Stimulated activated CD4-positive, alpha-beta T cell treated with anti-CD3 and anti-CD28 coated beads, Interleukin-15, amount 100 ng/mL, for 48 hours (primary cell): ENCODE measurements around the gene ENTPD7.

Experiments
- DNase-seq, 2 donors: peaks; one replicate each; pipeline ENCODE4 v3.0.0-alpha.2; 2020; ENCODE audit warnings: low read depth in 2 of 2

Gene ENTPD7

DNA sequence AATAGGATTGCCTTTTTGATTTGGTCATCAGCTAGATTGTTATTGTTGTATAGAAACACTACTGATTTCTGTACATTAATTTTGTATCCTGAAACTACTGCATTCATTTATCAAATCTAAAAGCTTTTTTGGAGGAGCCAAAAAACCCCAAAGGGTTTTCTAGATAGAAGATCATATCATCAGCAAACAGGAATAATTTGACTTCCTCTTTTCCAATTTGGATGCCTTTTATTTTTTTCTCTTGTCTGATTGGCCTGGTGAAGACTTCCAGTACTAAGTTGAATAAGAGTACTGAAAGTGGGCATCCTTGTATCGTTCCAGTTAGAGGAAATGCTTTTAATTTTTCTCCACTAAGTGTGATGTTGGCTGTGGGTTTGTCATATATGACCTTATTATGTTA lies 10.6 kb upstream of the ENTPD7 start:
- no peak for DNase-seq

DNA sequence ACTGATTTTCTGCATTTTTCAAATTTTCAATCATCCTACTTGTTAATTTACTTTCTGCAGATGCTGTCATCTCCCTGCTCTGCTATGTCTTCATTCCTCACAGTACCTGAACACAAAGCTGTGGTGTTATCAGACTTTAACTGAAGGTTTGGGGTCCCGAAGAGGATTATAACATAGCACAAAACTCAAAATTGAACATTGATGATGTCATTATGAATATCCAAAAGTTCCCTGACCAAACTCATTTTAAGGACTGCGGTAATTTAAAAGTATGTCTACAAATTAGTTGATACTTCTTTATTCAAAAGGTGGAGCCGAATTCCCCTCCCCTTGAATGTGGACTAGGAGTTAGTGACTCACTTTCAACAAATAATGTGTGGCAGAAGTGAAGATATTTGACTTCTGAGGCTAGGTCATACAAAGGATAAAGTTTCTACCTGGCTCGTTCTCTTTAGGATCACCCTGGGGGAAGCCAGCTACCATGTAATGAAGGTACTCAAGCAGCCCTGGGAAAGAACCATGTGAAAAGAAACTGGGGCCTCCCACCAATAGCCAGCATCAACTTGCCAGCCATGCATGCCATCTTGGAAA lies 6.4 kb upstream of the ENTPD7 start:
- no peak for DNase-seq

DNA sequence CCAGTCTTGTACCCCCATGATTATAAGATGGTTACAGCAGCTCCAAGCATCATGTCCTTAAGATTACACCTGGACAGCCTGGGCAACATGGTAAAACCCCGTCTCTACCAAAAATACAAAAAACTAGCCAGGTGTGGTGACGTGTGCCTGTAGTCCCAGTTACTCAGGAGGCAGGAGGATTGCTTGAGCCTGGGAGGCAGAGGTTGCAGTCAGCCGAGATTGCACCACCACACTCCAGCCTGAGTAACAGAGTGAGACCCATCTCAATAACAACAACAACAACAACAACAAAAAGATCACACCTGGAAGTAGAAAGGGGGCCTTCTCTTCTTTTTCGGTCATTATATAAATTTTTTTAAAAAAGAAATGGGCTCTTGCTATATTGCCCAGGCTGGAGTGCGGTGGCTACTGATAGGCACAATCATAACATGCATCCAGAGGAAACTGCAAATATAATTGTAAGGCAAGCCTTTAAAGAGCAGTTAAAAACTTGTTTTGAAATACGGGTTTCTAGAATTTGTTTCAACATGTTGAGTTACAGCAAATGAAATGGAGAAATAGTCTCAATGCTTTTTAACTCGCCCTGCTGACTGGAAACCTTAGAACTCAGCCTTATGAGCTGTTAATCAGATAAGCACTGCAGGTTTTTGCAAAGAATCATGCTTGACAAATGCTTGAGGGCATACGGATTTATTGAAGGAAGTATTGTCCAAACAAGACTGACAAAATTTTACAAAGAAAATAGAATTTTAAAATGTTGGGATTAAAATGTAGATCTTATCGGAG lies 4.7 kb upstream of the ENTPD7 start:
- DNase-seq = no peak

DNA sequence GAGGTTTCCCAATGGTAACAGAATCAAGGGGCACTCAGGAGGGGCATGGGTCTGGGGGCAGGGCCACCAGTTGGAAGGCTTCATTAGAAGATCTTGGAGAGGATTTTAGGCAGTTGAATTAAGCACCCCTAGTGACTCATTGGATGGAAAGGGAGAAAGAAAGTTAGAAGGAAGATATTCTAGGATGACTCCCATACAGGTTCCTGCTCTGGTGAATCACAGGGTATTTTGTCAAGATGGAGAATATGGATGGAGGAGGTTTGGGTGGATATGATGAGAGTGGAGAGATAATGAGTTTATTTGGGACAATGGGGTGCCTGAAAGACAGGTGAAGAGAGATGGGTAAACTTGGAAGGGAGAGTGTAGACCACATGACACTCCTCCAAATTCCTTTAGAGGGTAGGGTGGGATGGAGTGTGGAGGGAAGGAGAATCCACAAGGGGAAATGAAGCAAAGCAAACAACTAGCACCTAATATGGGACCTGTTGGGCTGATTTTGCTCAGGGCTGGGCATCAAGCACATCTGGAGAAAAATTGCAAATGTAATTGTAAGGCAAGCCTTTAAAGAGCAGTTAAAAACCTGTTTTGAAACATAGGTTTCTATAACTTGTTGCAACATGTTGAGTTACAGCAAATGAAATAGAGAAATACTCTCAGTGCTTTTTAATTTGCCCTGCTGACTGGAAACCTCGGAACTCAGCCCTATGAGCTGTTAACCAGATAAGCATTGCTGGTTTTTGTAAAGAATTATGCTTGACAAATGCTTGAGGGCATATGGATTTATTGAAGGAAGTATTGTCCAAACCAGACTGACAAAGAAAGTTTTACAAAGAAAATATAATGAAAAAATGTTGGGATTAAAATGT lies 2.9 kb upstream of the ENTPD7 start:
- no peak for DNase-seq

DNA sequence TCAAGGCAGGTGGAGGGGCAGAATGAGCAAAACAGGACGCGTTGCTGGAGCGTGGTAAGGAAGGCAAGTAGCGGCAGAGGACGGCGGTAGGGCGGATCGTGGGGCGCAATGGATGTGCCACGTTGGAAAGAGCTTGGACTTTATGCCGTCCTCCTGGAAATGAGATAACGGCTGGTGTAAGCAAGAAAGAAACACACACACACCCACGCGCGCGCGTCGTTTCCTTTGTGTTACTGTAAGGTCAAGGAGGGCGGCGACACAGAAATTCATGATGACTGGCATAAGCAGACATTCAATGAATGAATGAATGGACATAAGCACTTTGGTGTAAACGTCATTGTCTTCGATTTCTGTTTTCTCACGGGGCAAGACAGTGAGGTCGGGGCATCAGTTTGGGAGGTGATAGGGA lies 683 bp upstream of the ENTPD7 start:
- peak; percentile 36 to 53 for DNase-seq

DNA sequence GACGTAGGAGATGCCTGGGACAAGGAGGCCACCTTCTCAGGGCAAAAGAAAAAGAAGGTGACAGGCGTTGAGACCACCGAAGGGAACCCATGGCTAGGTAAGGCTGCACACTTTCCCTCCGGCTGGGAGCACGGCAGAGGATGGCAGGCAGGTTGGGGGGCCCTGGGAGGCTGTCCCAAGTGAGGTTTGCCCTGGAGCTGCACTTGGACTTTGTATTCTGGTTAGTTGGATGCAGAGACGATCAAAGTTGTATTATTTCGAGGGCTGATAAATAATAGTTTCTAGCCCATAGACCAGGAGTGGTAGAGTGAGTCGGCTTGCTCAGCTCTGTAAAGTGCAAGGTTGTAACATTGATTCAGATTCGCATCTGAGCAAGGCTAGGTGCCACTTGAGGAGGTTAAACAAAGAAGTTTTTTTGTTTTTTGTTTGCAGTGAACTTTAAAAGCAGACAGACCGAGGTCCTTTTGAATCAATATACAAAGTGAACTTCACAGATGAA lies 608 bp downstream of the ENTPD7 start:
- DNase-seq = no peak

DNA sequence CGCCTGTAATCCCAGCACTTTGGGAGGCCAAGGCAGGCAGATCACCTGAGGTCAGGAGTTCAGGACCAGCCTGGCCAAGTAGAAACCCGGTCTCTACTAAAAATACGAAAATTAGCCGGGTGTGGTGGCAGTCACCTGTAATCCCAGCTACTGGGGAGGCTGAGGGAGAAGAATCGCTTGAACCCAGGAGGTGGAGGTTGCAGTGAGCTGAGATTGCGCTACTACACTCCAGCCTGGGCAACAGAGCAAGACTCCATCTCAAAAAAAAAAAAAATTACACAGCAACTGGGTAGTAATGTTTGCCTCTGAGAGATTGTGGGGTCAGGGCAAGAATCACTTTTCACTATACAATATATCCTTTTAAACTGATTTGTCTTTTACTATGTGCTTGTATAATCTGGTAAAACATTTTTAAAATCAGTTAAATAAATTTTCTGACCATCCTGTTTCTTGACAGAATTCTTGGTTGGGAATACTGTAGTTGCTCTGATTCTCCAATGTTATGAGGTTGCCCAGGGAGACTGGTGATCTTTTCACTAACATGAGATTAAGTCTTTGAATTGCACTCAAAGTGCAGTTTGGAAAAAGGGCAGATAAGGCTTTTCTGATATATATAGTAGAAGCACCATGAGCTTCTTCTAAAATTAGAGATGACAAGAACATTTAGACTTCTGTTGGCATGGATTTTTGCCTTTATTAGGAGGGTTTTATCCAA lies 1.5 kb downstream of the ENTPD7 start:
- no peak for DNase-seq

DNA sequence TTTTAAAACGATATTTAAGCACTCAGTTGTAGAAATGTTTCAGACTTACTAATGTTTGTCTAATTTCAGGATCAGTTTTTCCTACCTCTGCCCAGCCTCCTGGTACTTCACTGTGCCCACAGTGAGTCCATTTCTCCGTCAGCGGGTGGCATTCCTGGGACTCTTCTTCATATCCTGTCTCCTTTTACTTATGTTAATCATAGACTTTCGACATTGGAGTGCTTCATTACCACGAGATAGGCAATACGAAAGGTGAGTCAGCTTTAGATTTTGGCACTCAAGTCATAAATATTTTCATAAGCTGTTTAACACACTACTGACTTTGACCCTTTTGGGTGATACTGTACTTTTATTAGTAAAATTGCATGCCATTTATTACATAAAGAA lies 2.1 kb downstream of the ENTPD7 start:
- no peak for DNase-seq

DNA sequence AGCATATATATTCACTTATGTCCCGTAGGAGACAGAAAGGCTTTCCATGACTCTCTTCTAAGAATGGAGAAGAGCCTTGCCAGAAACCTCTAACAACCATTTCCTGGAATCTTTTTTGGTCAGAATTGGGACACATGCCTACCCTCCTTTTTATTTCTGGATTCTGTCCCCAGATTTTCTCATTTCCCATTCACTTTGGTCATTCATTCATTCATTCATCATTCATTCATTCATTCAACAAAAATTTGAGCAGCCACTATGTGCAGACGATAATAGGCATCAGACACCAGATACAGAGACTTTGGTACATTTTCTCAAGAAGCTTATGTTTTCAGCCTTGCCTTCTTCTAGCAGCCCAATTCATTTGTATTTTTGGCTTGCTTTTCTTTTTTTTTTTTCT lies 6.0 kb downstream of the ENTPD7 start:
- no peak for DNase-seq

DNA sequence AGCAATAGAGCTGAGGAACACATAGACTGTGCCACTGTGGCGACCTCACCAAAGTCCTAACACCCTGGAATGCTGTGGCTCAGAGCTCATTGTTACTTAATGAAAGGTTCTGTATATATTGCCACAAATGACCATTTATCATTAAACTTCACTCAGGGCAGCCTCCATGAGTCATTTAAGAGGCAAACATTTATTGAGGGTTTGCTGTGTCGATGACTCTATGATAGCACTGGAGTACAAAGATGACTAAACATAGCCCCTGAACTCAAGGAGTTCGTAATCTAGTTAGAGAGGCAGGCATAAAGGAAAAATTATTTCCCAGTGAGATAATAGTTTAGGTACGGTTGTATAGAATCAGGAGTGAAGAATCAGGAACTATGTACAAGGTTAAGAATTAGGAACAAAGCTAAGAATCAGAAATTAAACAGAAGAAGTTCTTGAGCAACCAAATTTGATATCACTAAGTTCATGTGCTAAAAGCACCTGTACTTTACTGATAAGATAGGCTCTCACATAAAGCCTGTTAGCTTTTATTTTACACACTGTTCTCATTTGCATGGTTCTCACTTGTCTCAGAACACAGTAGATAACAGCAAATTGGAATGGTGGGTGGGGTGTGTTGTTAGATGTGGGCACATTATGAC lies 7.9 kb downstream of the ENTPD7 start:
- DNase-seq = no peak

DNA sequence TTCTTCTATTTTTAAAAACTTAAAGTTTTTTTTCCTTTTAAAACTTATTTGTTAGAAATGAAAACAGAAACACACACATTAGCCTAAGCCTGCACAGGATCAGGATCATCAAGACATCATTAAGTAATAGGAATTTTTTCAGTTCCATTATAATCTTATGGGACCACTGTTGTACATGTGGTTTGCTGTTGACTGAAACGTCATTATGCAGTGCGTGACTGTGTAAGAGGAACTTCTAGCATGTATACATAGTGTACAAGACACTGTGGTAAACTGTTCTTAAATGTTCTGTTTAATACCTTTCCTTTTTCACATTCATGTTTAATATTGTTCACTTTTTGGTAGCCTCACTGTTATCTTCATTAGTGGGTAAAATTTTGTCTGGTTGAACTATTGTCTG lies 12.1 kb downstream of the ENTPD7 start:
- no peak for DNase-seq

DNA sequence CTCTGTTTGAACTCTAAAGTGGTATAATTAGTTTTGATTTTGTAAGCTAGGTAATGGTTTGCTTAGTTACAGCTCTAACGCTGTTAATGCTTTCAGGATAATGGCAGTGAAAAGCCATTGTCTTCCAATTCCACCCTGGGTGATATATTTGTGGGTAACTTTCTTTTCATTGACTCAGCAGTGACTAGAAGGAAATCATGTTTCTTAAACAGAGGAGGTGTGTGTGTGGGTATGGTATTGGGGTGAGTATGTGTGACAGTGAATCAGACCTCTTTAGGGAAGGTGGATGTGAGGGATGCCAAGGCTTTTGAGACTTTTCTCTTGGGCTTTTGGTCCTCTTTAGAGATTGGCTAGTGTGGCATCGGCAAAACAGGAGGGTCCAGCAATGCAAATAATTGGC lies 13.6 kb downstream of the ENTPD7 start:
- no peak for DNase-seq

DNA sequence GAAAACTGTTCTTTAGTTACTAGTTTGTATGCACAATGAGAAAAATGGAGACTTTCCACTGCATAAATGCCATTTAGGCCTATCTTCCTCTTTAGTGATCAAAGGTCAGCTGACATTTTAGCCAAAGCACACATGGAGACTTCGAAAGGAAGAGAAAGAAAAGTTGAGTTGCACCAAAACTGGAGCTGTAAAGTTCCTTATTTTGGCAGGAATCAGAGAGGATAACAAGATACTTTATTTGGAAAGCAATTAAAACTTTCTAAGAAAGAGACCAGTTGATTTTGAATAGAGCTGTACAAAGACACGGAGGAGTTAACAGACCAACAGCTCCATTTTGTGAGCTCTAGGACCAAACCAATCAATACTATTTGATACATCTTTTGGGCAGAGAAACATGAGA lies 14.2 kb downstream of the ENTPD7 start:
- no peak for DNase-seq

DNA sequence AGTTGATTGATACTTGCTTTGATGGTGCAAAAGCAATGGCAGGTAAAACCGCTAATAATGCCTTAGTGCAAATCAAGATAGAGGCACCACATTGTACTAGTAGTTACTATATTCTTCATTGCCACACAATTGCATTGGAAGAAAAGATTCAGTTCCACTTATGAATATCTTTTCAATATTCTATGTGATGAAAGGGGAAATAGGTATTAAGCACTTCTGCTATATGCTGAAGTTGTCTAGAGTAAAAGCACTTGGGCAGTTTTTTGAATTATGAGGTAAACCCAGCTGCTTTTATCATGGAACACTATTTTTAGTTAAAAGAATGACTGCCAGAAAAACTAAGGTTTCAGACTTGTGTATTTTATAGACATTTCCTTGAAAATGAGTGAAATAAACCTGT lies 15.5 kb downstream of the ENTPD7 start:
- no peak for DNase-seq

DNA sequence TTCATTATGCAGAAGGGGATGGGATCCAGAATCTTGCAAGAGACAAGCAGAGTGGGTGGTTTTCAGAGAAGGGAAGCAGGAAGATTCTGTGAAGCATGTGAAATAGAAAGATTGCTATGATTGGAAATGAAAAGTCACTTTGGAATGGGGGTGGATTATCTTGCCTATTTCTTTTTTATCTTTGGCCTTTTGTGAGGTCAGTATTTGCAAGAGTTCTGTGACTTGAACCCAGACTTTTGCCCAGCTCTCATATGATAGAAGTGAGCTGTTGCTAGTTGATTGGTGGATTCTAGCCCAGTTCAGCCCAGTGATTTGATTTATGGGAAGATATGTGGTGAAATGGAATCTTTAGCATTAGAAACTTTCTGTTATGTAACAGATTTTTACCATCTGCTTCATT lies 17.1 kb downstream of the ENTPD7 start:
- DNase-seq = no peak

DNA sequence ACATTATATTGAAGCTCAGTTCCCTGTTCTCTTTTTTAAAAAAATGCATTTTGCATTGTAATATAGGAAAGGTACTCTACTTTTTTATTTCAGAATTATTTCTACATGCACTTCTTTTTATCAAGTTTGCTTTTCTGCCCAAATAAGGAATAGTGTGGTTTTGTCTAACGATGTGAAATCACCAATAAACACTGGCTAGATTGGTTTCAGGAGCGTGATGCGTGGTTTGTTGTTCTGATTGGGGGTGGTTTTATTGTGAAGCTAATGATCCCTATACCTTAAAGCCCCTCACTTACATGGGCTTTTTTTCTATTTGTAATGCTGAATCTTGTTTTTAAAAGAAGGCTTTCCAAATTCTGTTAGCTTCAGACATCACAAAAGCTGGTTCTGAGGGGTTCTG lies 17.6 kb downstream of the ENTPD7 start:
- DNase-seq = no peak

DNA sequence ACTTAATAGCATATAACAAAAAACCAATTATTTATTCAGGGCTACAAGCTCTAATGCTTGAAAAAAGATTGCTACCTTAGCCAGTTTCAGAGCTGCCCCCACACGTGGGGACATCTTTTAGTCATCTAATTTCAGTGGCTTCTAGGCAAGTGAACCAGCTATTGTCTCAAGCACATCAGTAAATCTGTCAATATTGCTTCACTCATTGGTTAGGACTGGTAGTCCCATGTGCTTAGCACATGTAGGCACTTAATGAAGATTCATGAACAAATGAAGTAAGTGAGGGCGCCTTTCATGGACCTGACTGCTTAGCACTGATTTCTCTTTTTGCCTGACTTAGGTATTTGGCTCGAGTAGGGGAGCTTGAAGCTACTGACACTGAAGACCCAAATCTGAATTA lies 19.6 kb downstream of the ENTPD7 start:
- no peak for DNase-seq

DNA sequence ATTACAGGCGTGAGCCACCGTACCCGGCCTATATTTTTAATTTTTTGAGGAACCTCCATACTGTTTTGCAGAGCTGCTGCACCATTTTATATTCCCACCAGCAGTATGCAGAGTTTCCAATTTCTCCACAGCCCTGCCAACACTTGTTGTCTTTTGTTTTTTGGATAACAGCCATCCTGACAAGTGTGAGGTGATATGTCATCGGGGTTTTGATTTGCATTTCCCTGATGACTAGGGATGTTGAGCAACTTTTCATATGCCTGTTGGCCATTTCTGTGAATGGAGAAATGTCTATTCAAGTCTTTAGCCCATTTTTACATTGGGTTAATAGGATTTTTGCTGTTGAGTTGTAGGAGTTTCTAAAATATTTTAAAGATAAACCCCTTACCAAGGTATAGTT lies 22.2 kb downstream of the ENTPD7 start:
- DNase-seq = no peak

DNA sequence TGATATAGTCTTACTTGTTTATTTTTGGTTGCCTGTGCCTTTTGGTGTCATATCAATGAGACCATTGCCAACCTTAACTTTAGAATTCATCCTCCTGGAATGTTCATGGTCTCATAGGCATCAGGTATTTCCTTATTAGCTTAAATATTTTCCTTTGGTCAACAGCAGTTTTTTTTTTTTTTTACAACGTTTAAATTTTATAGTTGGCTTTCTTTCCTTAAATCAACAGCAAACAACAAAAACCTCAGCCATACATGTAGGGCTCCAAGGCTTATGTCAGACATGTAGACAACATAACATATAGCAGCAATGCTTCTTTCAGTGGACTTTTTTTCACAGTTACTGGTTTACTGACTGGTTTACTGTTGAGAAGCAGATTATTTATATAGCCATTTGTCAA lies 22.7 kb downstream of the ENTPD7 start:
- DNase-seq = no peak

DNA sequence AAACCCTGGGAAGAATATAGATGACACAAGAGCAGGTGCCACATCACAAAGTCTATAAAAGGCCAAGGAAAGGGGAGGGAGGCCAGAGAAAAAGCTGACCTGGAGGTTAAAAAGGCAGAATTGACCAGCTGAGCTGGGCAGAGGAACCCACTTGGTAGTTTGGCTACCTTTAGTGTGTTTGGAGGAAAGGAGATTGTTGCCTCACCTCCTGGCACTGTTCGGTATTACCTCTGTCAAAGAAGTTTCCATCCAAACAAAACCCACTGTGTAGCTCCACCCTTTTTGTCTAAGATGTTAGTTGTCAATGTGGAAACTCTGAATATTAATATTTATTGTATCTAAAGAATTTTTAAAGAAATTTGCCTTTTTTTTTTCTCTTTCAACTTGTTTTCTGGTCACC lies 23.4 kb downstream of the ENTPD7 start:
- DNase-seq = no peak

DNA sequence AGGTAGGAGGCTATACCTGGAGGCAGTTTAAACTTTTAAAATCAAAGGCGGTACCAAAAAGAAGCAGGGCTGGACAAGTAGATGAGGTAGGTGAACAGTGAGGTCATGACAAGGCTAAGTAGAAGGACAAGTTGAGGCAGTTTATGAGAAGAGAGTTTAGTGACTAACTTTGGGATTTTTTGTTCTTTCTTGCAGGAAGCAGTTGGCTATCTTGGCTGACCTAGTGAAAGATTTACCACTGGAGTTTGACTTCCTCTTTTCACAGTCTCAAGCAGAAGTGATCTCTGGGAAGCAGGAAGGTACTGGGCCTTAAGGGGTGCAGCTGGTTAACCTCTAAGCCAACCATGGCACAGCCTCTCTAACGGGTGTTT lies 26.3 kb downstream of the ENTPD7 start:
- DNase-seq = no peak

DNA sequence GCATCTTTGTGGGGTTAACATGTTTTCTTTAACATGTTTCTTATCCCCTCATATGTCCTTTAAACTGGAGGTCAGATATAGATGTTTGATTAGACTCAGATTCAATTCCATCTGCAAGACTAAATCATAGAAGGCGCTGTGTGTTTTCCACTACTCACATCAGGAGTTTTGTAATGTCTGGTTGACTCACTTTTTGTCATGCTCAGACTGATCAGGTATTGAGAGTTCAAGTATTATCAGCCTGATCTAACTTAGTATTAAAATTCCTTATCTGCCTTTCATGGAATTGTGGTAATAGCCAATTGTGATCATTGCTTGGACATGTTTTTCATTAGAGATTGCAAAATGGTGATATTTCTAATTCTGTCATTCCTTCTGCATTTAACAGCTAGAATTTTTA lies 30.2 kb downstream of the ENTPD7 start:
- no peak for DNase-seq
